Neuronal stem cell (in vitro differentiated cells): ENCODE results near the gene ARHGAP32.

Experiments
- DNase-seq: peaks from one replicate; pipeline ENCODE4 v3.0.0-alpha.2; 2013; ENCODE audit warnings: low spot score
- H2AFZ ChIP-seq: one replicate; pipeline ENCODE4 v1.6.1; 2013; ENCODE audit warnings: mild to moderate bottlenecking, low read length, inconsistent platforms
- H2AK5ac ChIP-seq: 2 replicates; pipeline ENCODE4 v1.6.1; 2013; ENCODE audit warnings: low read depth, mild to moderate bottlenecking, inconsistent platforms, low read length, moderate library complexity, mixed read lengths
- H2BK120ac ChIP-seq: 2 replicates; pipeline ENCODE4 v1.6.1; 2013; ENCODE audit warnings: low read depth, mild to moderate bottlenecking, inconsistent platforms, low read length, moderate library complexity, mixed read lengths
- H2BK12ac ChIP-seq: one replicate; pipeline ENCODE4 v1.6.1; 2013; ENCODE audit warnings: low read length, inconsistent platforms
- H2BK15ac ChIP-seq: 2 replicates; pipeline ENCODE4 v1.6.1; 2013; ENCODE audit warnings: mild to moderate bottlenecking, low read length, inconsistent platforms, mixed read lengths
- H2BK5ac ChIP-seq: one replicate; pipeline ENCODE4 v1.6.1; 2013; ENCODE audit warnings: inconsistent platforms, mild to moderate bottlenecking, low read length, moderate library complexity
- H3K14ac ChIP-seq: one replicate; pipeline ENCODE4 v1.6.1; 2013; ENCODE audit warnings: low read length, inconsistent platforms
- H3K18ac ChIP-seq: 2 replicates; pipeline ENCODE4 v1.6.1; 2013; ENCODE audit warnings: low read length, inconsistent platforms
- H3K23ac ChIP-seq: 2 replicates; pipeline ENCODE4 v1.6.1; 2013; ENCODE audit warnings: low read depth, mild to moderate bottlenecking, mixed read lengths, low read length, inconsistent platforms; ENCODE audit not compliant: poor library complexity
- H3K27ac ChIP-seq: replicated peaks from 3 replicates; pipeline ENCODE4 v1.5.1; 2013; ENCODE audit warnings: low read length, inconsistent platforms
- H3K27me3 ChIP-seq, 3 experiments: 2 replicates each; pipeline ENCODE4 v1.6.1; 2013; ENCODE audit warnings: low read length in 3 of 3, mild to moderate bottlenecking in 2 of 3, inconsistent platforms in 1 of 3, low read depth in 1 of 3, mixed read lengths in 1 of 3, moderate library complexity in 1 of 3; ENCODE audit not compliant: control insufficient read depth in 3 of 3, insufficient read depth in 3 of 3
- H3K36me3 ChIP-seq, 2 donors: replicated peaks in 1 of 2; 2 replicates each; pipeline ENCODE4 v1.6.1; 2013; ENCODE audit warnings: low read length in 2 of 2; ENCODE audit not compliant: control insufficient read depth in 2 of 2, insufficient read depth in 2 of 2
- H3K4ac ChIP-seq: 2 replicates; pipeline ENCODE4 v1.6.1; 2013; ENCODE audit warnings: inconsistent platforms, mild to moderate bottlenecking, low read length, moderate library complexity
- H3K4me1 ChIP-seq, 2 donors: 1 replicate in 1 of 2; 2 replicates in 1 of 2; pipeline ENCODE4 v1.6.1; 2013; ENCODE audit warnings: low read length in 2 of 2, low read depth in 1 of 2; ENCODE audit not compliant: control insufficient read depth in 2 of 2, insufficient read depth in 1 of 2
- H3K4me2 ChIP-seq: one replicate; pipeline ENCODE4 v1.6.1; 2013; ENCODE audit warnings: mild to moderate bottlenecking, low read length, inconsistent platforms; ENCODE audit not compliant: insufficient read depth, poor library complexity, severe bottlenecking
- H3K4me3 ChIP-seq, 2 donors: 2 replicates each; pipeline ENCODE4 v1.5.1; 2013; ENCODE audit warnings: low read length in 2 of 2, mild to moderate bottlenecking in 2 of 2, inconsistent platforms in 1 of 2, moderate library complexity in 1 of 2
- H3K79me1 ChIP-seq: one replicate; pipeline ENCODE4 v1.6.1; 2013; ENCODE audit warnings: low read depth, mild to moderate bottlenecking, inconsistent platforms, low read length, moderate library complexity
- H3K9ac ChIP-seq: one replicate; pipeline ENCODE4 v1.6.1; 2013; ENCODE audit warnings: mild to moderate bottlenecking, low read depth, low read length, inconsistent platforms; ENCODE audit not compliant: poor library complexity
- H3K9me3 ChIP-seq, 2 donors: replicated peaks in 1 of 2; 2 replicates each; pipeline versions ENCODE3 to v1.6.1; 2013; ENCODE audit warnings: low read length in 2 of 2, mild to moderate bottlenecking in 2 of 2, inconsistent platforms in 1 of 2, low read depth in 1 of 2, mixed read lengths in 1 of 2, moderate library complexity in 1 of 2; ENCODE audit not compliant: control insufficient read depth in 2 of 2, insufficient read depth in 1 of 2
- H4K8ac ChIP-seq: one replicate; pipeline ENCODE4 v1.6.1; 2013; ENCODE audit warnings: low read depth, mild to moderate bottlenecking, inconsistent platforms, low read length, moderate library complexity
- H4K91ac ChIP-seq: one replicate; pipeline ENCODE4 v1.6.1; 2013; ENCODE audit warnings: low read length, low read depth, mild to moderate bottlenecking, inconsistent platforms; ENCODE audit not compliant: poor library complexity
- WGBS, 2 donors: extraction: QIAGEN DNeasy Blood & Tissue Kit; methylation state at CpG; one replicate each; pipeline ENCODE4 v1.1.7; 2013; ENCODE audit warnings: missing lambda C conversion rate in 2 of 2, mixed read lengths in 1 of 2; ENCODE audit not compliant: insufficient read length in 2 of 2, insufficient replicate concordance in 1 of 2; ENCODE audit errors: extremely low coverage in 2 of 2; 5-methylcytosine and 5-hydroxymethylcytosine counted together

Gene ARHGAP32

GRCh38 chr11:128931668-128932067, 260.5 kb downstream of the ARHGAP32 start:
- H3K9me3 ChIP-seq = no peaks in the 10 kb centered on the region
- no peak overlapping the region for H3K4me2 ChIP-seq
- H4K91ac ChIP-seq = no peak overlapping the region
- no peak overlapping the region for H3K4ac ChIP-seq
- H3K36me3 ChIP-seq = no peaks in the 10 kb centered on the region
- no peak overlapping the region for H3K18ac ChIP-seq
- no peak overlapping the region for H3K14ac ChIP-seq
- no peak overlapping the region for H2AK5ac ChIP-seq
- no peak for DNase-seq
- H2BK12ac ChIP-seq = no peak overlapping the region
- no peak overlapping the region for H3K23ac ChIP-seq
- H2BK120ac ChIP-seq = no peak overlapping the region
- H2AFZ ChIP-seq = no peak overlapping the region
- no peaks in the 10 kb centered on the region for H3K79me1 ChIP-seq
- H3K4me3 ChIP-seq = no peak overlapping the region
- H3K27ac ChIP-seq = no peak overlapping the region
- H2BK5ac ChIP-seq = no peak overlapping the region
- no peak overlapping the region for H4K8ac ChIP-seq
- H3K27me3 ChIP-seq = peaks cover 2 to 32% (median 12%) of the 10 kb centered on the region in 3 experiments
- no peak overlapping the region for H3K9ac ChIP-seq
- no peak overlapping the region for H2BK15ac ChIP-seq
- WGBS, 2 donors = no CpG with 5 or more reads among the region's 6 CpGs
- H3K4me1 ChIP-seq = peaks cover 11 to 13% of the 10 kb centered on the region in 2 donors

GRCh38 chr11:128931066-128931465, 261.1 kb downstream of the ARHGAP32 start:
- Histone ChIP-seq H3K14ac (no peak overlapping the region), H3K4me1 (peaks cover 9 to 11% of the 10 kb centered on the region in 2 donors), H3K27ac (no peak overlapping the region), H3K4me3 (no peak overlapping the region), H3K4ac (no peak overlapping the region), H3K36me3 (no peaks in the 10 kb centered on the region), H4K91ac (no peak overlapping the region), H3K79me1 (no peaks in the 10 kb centered on the region), H2BK12ac (no peak overlapping the region), H2AK5ac (no peak overlapping the region), H3K9ac (no peak overlapping the region), H4K8ac (no peak overlapping the region), H3K23ac (no peak overlapping the region), H3K9me3 (no peaks in the 10 kb centered on the region), H2AFZ (no peak overlapping the region), H2BK5ac (no peak overlapping the region), H2BK15ac (no peak overlapping the region), H3K18ac (no peak overlapping the region), H3K4me2 (no peak overlapping the region), H3K27me3 (peaks cover 2 to 38% (median 17%) of the 10 kb centered on the region in 3 experiments), H2BK120ac (no peak overlapping the region)
- WGBS, 2 donors = no CpG with 5 or more reads among the region's 3 CpGs
- no peak for DNase-seq

- Histone ChIP-seq H2AFZ (peak overlapping the region; percentile 3), H4K91ac (no peak overlapping the region), H4K8ac (no peak overlapping the region), H2BK15ac (peak overlapping the region; percentile 76), H3K36me3 (no peaks in the 10 kb centered on the region), H2BK5ac (peak overlapping the region; percentile 19), H3K27me3 (peaks cover 2 to 41% (median 22%) of the 10 kb centered on the region in 3 experiments), H2BK12ac (no peak overlapping the region), H3K14ac (no peak overlapping the region), H3K9ac (no peak overlapping the region), H3K9me3 (no peaks in the 10 kb centered on the region), H2BK120ac (no peak overlapping the region), H3K4me2 (no peak overlapping the region), H3K27ac (no peak overlapping the region), H3K18ac (peak overlapping the region; percentile 31), H2AK5ac (no peak overlapping the region), H3K23ac (no peak overlapping the region), H3K79me1 (no peaks in the 10 kb centered on the region), H3K4me3 (no peak overlapping the region), H3K4me1 (peaks cover 13 to 14% of the 10 kb centered on the region in 2 donors), H3K4ac (no peak overlapping the region)
- DNase-seq = no peak
- no CpG with 5 or more reads among the region's 12 CpGs for WGBS, 2 donors
Measured at GRCh38 chr11:128929991-128930390, 262.1 kb downstream of the ARHGAP32 start.

- DNase-seq = no peak
- H3K79me1 ChIP-seq = no peaks in the 10 kb centered on the region
- peak overlapping the region; percentile 19 for H2BK5ac ChIP-seq
- peak overlapping the region; percentile 76 for H2BK15ac ChIP-seq
- no peak overlapping the region for H3K14ac ChIP-seq
- no peak overlapping the region for H4K8ac ChIP-seq
- no CpG with 5 or more reads among the region's 5 CpGs for WGBS, 2 donors
- no peaks in the 10 kb centered on the region for H3K36me3 ChIP-seq
- no peak overlapping the region for H2BK12ac ChIP-seq
- H2AK5ac ChIP-seq = no peak overlapping the region
- H4K91ac ChIP-seq = no peak overlapping the region
- H2BK120ac ChIP-seq = no peak overlapping the region
- H3K27me3 ChIP-seq = peaks cover 2 to 41% (median 25%) of the 10 kb centered on the region in 3 experiments
- H3K23ac ChIP-seq = no peak overlapping the region
- no peak overlapping the region for H3K27ac ChIP-seq
- peaks cover 13 to 17% of the 10 kb centered on the region in 2 donors for H3K4me1 ChIP-seq
- H3K4me2 ChIP-seq = no peak overlapping the region
- no peaks in the 10 kb centered on the region for H3K9me3 ChIP-seq
- H3K18ac ChIP-seq = peak overlapping the region; percentile 31
- H2AFZ ChIP-seq = peak overlapping the region; percentile 3
- no peak overlapping the region for H3K4ac ChIP-seq
- no peak overlapping the region for H3K9ac ChIP-seq
- no peak overlapping the region for H3K4me3 ChIP-seq
Measured at GRCh38 chr11:128929468-128929867, 262.7 kb downstream of the ARHGAP32 start.
